GM06990 (cell line): ENCODE data around the gene ATG10.

Source experiments
- DNase-seq: peaks from one replicate; pipeline ENCODE4 v3.0.0-alpha.2; 2011; ENCODE audit not compliant: insufficient read length; ENCODE audit errors: extremely low read depth
- H3K27me3 ChIP-seq: replicated peaks from 2 replicates; pipeline ENCODE4 v1.6.0; 2011; ENCODE audit warnings: low read length; ENCODE audit not compliant: control insufficient read depth, insufficient read depth
- H3K36me3 ChIP-seq: 2 replicates; pipeline ENCODE4 v1.5.1; 2011; ENCODE audit warnings: low read length; ENCODE audit not compliant: control insufficient read depth, insufficient read depth
- H3K4me3 ChIP-seq: replicated peaks from 2 replicates; pipeline ENCODE4 v1.5.1; 2011; ENCODE audit warnings: low read depth, mild to moderate bottlenecking, control low read depth, low read length
- TF ChIP-seq, protein P1 (sequence below): IDR thresholded peaks from 2 replicates; pipeline ENCODE4 v1.5.1; 2011; ENCODE audit warnings: low read length, control low read depth, mild to moderate bottlenecking, inconsistent platforms; ENCODE audit not compliant: insufficient read depth, poor library complexity, severe bottlenecking

The ATG10 gene

DNA sequence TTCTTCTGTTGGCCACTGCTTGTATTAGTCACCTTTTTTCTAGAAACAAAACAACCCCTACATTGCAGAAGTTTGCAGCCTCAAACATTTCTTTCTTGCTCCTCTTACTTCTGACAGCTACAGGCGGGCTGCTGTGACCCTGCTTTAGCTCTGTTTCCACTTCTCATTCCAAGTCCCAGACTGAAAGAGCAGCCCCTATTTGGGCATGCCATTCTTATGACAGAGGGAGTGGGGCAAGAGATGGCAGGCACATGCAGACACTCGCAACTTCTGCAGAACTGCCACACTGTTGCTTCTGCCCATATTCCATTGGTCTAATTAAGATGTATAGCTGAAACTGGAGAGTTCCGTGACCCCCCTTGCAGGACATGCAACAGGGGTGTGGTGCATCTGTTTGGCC is 325.9 kb downstream of the ATG10 start:
- Histone ChIP-seq H3K4me3 (no peak overlapping the region), H3K27me3 (no peaks in the 10 kb centered on the region), H3K36me3 (no peaks in the 10 kb centered on the region)
- TF ChIP-seq, protein P1, sequence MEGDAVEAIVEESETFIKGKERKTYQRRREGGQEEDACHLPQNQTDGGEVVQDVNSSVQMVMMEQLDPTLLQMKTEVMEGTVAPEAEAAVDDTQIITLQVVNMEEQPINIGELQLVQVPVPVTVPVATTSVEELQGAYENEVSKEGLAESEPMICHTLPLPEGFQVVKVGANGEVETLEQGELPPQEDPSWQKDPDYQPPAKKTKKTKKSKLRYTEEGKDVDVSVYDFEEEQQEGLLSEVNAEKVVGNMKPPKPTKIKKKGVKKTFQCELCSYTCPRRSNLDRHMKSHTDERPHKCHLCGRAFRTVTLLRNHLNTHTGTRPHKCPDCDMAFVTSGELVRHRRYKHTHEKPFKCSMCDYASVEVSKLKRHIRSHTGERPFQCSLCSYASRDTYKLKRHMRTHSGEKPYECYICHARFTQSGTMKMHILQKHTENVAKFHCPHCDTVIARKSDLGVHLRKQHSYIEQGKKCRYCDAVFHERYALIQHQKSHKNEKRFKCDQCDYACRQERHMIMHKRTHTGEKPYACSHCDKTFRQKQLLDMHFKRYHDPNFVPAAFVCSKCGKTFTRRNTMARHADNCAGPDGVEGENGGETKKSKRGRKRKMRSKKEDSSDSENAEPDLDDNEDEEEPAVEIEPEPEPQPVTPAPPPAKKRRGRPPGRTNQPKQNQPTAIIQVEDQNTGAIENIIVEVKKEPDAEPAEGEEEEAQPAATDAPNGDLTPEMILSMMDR: no peak
- DNase-seq: no peak

DNA sequence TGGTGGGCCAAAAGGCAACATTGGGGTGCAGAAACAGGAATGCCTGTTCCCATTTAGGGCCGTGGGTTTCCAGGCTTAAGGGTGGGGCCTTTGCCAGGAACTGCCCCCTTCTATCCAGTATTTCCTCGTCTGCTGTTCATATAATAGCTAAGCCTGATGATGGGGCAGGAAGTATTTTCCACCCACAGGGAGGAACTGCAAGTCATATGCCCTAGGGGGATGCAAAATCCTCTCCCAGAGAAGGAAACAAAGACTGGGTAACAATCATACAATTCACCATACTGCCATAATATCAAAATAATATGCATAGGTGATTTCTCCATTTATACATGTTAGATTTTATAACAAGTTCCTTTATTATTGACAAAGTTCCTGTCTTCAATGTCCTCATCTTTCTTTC is 326.8 kb downstream of the ATG10 start:
- H3K4me3 ChIP-seq: no peak overlapping the region
- no peaks in the 10 kb centered on the region for H3K27me3 ChIP-seq
- DNase-seq: no peak
- TF ChIP-seq, protein P1: no peak
- no peaks in the 10 kb centered on the region for H3K36me3 ChIP-seq

DNA sequence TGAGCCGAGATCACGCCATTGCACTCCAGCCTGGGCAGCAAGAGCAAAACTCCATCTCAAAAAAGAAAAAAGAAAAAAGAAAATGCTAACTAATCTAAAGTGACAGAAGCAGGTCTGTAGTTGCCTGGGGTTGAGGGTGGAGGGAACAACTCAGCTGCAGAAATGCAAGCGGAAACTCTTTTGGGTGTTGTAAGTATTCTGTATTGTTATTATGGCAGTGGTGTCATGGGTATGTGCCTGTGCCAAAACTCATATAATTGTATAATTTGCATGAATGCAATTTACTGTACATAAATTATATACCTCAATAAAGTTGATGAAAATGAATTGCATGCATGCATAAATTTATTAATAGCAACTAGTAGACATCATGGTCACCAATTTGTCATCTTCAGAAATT is 329.4 kb downstream of the ATG10 start:
- no peaks in the 10 kb centered on the region for H3K27me3 ChIP-seq
- H3K36me3 ChIP-seq: no peaks in the 10 kb centered on the region
- TF ChIP-seq, protein P1: no peak
- H3K4me3 ChIP-seq: no peak overlapping the region
- DNase-seq: no peak
